Measurements from ENCODE around the gene TMEM132D. TPM values are rescaled to one million over a fixed set of nuclear protein-coding genes. Genes with fewer than 3 reads are reported as not detected.

TMEM132D gene
- total and polyA plus RNA-seq, 4 experiments from 2014 or later, result not detected

- no peak overlapping the region for H3K27ac Mint-ChIP-seq
- Histone ChIP-seq H3K9me3 (ENCODE audit: control insufficient read depth in 1 of 2, low read length in 2 of 2) (no peaks in the 10 kb centered on the region), H3K4me3 (ENCODE audit: low read length in 2 of 2) (no peak overlapping the region), H3K4me1 (ENCODE audit: insufficient read depth, low read length) (no peaks in the 10 kb centered on the region), H3K27me3 (ENCODE audit: insufficient read depth, low read length) (no peaks in the 10 kb centered on the region), H3K27ac (ENCODE audit: low read depth, low read length) (no peak overlapping the region), H3K36me3 (ENCODE audit: insufficient read depth, low read length) (no peaks in the 10 kb centered on the region)
- DNase-seq, result no peak
- H3K9me3 Mint-ChIP-seq, result peaks cover 0 to 13% (median 5%) of the 10 kb centered on the region in 8 donors
- H3K4me3 Mint-ChIP-seq, result peak overlapping the region in 1 of 8 donors; percentile 8
- ChIA-PET POLR2A (ENCODE audit: partially characterized antibody) (no interaction called here), CTCF (ENCODE audit: partially characterized antibody) (no interaction called here)
- intact Hi-C loops (cut with micrococcal nuclease), result no loop called here
- no peaks in the 10 kb centered on the region for H3K36me3 Mint-ChIP-seq
- no peaks in the 10 kb centered on the region for H3K27me3 Mint-ChIP-seq
- no peaks in the 10 kb centered on the region for H3K4me1 Mint-ChIP-seq
Observed at GRCh38 chr12:129861951-129862350, 41.9 kb downstream of the TMEM132D start.

GRCh38 chr12:129854591-129854990, 49.2 kb downstream of the TMEM132D start:
- H3K36me3 Mint-ChIP-seq, result no peaks in the 10 kb centered on the region
- POLR2A ChIA-PET (ENCODE audit: partially characterized antibody), result no interaction called here
- no peak overlapping the region for H3K4me3 ChIP-seq (ENCODE audit: low read length in 2 of 2)

GRCh38 chr12:129851296-129851695, 52.5 kb downstream of the TMEM132D start:
- no peak overlapping the region for H3K4me3 ChIP-seq (ENCODE audit: low read length in 2 of 2)
- intact Hi-C loops (cut with micrococcal nuclease), result no loop called here
- Mint-ChIP-seq H3K4me3 (no peak overlapping the region), H3K9me3 (peaks cover 0 to 8% (median 3%) of the 10 kb centered on the region in 8 donors), H3K36me3 (no peaks in the 10 kb centered on the region), H3K4me1 (no peaks in the 10 kb centered on the region), H3K27me3 (no peaks in the 10 kb centered on the region), H3K27ac (no peak overlapping the region)
- H3K4me1 ChIP-seq (ENCODE audit: insufficient read depth, low read length), result no peaks in the 10 kb centered on the region
- no peaks in the 10 kb centered on the region for H3K9me3 ChIP-seq (ENCODE audit: control insufficient read depth in 1 of 2, low read length in 2 of 2)
- ChIA-PET CTCF (ENCODE audit: partially characterized antibody) (interaction anchor here (1.2 kb wide), 1 partner anchor 12 kb away, joined by 3 read pairs; no protein-coding TSS in a partner anchor), POLR2A (ENCODE audit: partially characterized antibody) (no interaction called here)
- H3K36me3 ChIP-seq (ENCODE audit: insufficient read depth, low read length), result no peaks in the 10 kb centered on the region
- DNase-seq, result no peak
- no peak overlapping the region for H3K27ac ChIP-seq (ENCODE audit: low read depth, low read length)
- H3K27me3 ChIP-seq (ENCODE audit: insufficient read depth, low read length), result no peaks in the 10 kb centered on the region

More at GRCh38 chr12:129854591-129854990, 49.2 kb downstream of the TMEM132D start:
- Mint-ChIP-seq H3K4me1 (no peaks in the 10 kb centered on the region), H3K9me3 (peaks cover 0 to 5% (median 3%) of the 10 kb centered on the region in 8 donors), H3K4me3 (no peak overlapping the region), H3K27ac (no peak overlapping the region), H3K27me3 (no peaks in the 10 kb centered on the region)
- CTCF ChIA-PET (ENCODE audit: partially characterized antibody), result no interaction called here
- intact Hi-C loops (cut with micrococcal nuclease), result no loop called here
- Histone ChIP-seq H3K9me3 (ENCODE audit: control insufficient read depth in 1 of 2, low read length in 2 of 2) (no peaks in the 10 kb centered on the region), H3K36me3 (ENCODE audit: insufficient read depth, low read length) (no peaks in the 10 kb centered on the region), H3K4me1 (ENCODE audit: insufficient read depth, low read length) (no peaks in the 10 kb centered on the region), H3K27ac (ENCODE audit: low read depth, low read length) (no peak overlapping the region), H3K27me3 (ENCODE audit: insufficient read depth, low read length) (no peaks in the 10 kb centered on the region)
- DNase-seq, result no peak

DNA sequence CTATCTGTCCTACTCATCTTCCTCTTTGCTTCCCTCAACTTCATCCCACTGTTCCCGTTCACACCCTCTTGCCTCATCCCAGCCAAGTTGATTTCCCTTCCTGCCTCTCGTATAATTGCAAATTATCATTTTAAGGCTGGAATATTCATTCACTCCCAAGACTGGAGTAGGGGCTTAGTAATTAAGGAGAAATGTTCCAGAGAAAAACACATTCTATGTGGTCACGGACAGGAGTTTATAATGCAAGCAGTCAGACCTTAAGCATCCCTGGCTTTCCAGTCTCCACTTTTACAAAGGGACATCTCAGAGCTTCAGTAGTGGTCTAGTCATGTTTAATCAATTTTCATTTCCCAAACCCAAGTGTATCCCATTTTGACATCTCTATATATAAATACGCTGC, 54.9 kb downstream of the TMEM132D start:
- Mint-ChIP-seq H3K27me3 (no peaks in the 10 kb centered on the region), H3K4me1 (no peaks in the 10 kb centered on the region), H3K36me3 (no peaks in the 10 kb centered on the region), H3K4me3 (no peak overlapping the region), H3K27ac (no peak overlapping the region), H3K9me3 (peaks cover 0 to 5% (median 3%) of the 10 kb centered on the region in 8 donors)
- H3K27me3 ChIP-seq (ENCODE audit: insufficient read depth, low read length), result no peaks in the 10 kb centered on the region
- no peak for DNase-seq
- no peaks in the 10 kb centered on the region for H3K9me3 ChIP-seq (ENCODE audit: control insufficient read depth in 1 of 2, low read length in 2 of 2)
- intact Hi-C loops (cut with micrococcal nuclease), result no loop called here
- ChIA-PET POLR2A (ENCODE audit: partially characterized antibody) (no interaction called here), CTCF (ENCODE audit: partially characterized antibody) (no interaction called here)
- no peak overlapping the region for H3K27ac ChIP-seq (ENCODE audit: low read depth, low read length)
- no peaks in the 10 kb centered on the region for H3K4me1 ChIP-seq (ENCODE audit: insufficient read depth, low read length)
- H3K36me3 ChIP-seq (ENCODE audit: insufficient read depth, low read length), result no peaks in the 10 kb centered on the region
- H3K4me3 ChIP-seq (ENCODE audit: low read length in 2 of 2), result no peak overlapping the region

DNA sequence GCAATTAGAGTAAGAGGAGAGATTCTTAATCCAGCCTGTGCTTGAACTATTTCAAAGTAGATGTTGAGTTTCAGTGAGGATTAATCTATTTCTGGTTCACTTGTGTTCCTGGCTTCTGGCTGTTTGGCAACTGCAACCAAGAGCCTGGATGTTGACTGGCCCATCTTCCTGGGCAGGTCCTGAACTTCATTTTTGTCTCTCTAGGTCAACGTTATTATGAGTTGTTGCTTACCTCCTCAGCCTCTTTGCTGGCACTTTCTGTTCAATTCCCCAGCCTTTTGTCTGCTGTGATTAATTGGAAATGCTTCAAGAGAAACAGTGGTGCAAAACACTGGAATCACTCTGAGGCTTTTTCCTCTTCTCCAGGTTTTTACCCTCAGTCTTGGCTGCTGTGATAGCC, 56.8 kb downstream of the TMEM132D start:
- Mint-ChIP-seq H3K27me3 (no peaks in the 10 kb centered on the region), H3K4me3 (no peak overlapping the region), H3K27ac (no peak overlapping the region), H3K4me1 (no peaks in the 10 kb centered on the region), H3K36me3 (no peaks in the 10 kb centered on the region), H3K9me3 (peaks cover 0 to 7% (median 0%) of the 10 kb centered on the region in 8 donors)
- H3K36me3 ChIP-seq (ENCODE audit: insufficient read depth, low read length), result no peaks in the 10 kb centered on the region
- ChIA-PET POLR2A (ENCODE audit: partially characterized antibody) (no interaction called here), CTCF (ENCODE audit: partially characterized antibody) (no interaction called here)
- no peaks in the 10 kb centered on the region for H3K27me3 ChIP-seq (ENCODE audit: insufficient read depth, low read length)
- DNase-seq, result no peak
- H3K4me1 ChIP-seq (ENCODE audit: insufficient read depth, low read length), result no peaks in the 10 kb centered on the region
- intact Hi-C loops (cut with micrococcal nuclease), result no loop called here
- H3K9me3 ChIP-seq (ENCODE audit: control insufficient read depth in 1 of 2, low read length in 2 of 2), result no peaks in the 10 kb centered on the region
- no peak overlapping the region for H3K27ac ChIP-seq (ENCODE audit: low read depth, low read length)
- no peak overlapping the region for H3K4me3 ChIP-seq (ENCODE audit: low read length in 2 of 2)

DNA sequence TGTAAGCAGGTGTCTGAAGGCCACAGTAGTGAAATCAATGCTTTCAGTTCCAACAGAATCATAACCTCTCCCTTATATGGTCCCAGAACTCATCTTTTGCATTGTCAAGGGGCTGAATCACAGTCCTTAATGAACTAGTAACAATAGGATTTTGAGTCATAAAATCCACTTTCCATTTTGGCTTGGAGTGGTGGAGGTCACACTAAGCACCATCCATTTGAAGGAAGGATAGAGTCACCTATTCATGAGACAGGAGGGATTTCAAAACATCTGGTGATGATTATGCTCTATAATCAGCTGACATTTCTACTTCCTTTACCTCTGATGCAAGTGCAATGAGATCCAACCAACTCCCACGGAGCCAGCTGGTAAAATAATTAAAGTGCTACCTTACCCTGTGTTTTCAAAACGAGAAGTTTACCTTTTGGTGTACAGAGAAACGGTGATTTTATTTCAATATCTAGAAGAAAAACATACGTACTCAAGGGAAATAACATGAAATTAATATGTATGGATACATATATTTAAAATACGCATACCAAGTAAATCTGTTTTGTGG, 59.1 kb downstream of the TMEM132D start:
- Histone ChIP-seq H3K36me3 (ENCODE audit: insufficient read depth, low read length) (no peaks in the 10 kb centered on the region), H3K9me3 (ENCODE audit: control insufficient read depth in 1 of 2, low read length in 2 of 2) (no peaks in the 10 kb centered on the region), H3K27ac (ENCODE audit: low read depth, low read length) (no peak overlapping the region), H3K27me3 (ENCODE audit: insufficient read depth, low read length) (no peaks in the 10 kb centered on the region), H3K4me1 (ENCODE audit: insufficient read depth, low read length) (no peaks in the 10 kb centered on the region), H3K4me3 (ENCODE audit: low read length in 2 of 2) (no peak overlapping the region)
- CTCF ChIA-PET (ENCODE audit: partially characterized antibody), result no interaction called here
- Mint-ChIP-seq H3K4me1 (no peaks in the 10 kb centered on the region), H3K9me3 (peaks cover 0 to 5% (median 0%) of the 10 kb centered on the region in 8 donors), H3K27ac (no peak overlapping the region), H3K4me3 (no peak overlapping the region), H3K27me3 (no peaks in the 10 kb centered on the region), H3K36me3 (no peaks in the 10 kb centered on the region)
- DNase-seq, result no peak
- POLR2A ChIA-PET (ENCODE audit: partially characterized antibody), result no interaction called here
- intact Hi-C loops (cut with micrococcal nuclease), result no loop called here

- ChIA-PET POLR2A (ENCODE audit: partially characterized antibody) (no interaction called here), CTCF (ENCODE audit: partially characterized antibody) (no interaction called here)
- no peak for DNase-seq
- H3K27ac Mint-ChIP-seq, result peak overlapping the region in 1 of 7 donors; percentile 27
- no peak overlapping the region for H3K4me3 Mint-ChIP-seq
- Histone ChIP-seq H3K4me1 (ENCODE audit: insufficient read depth, low read length) (no peaks in the 10 kb centered on the region), H3K4me3 (ENCODE audit: low read length in 2 of 2) (no peak overlapping the region), H3K9me3 (ENCODE audit: control insufficient read depth in 1 of 2, low read length in 2 of 2) (no peaks in the 10 kb centered on the region), H3K27me3 (ENCODE audit: insufficient read depth, low read length) (no peaks in the 10 kb centered on the region), H3K36me3 (ENCODE audit: insufficient read depth, low read length) (no peaks in the 10 kb centered on the region), H3K27ac (ENCODE audit: low read depth, low read length) (no peak overlapping the region)
- peaks cover 0 to 4% (median 0%) of the 10 kb centered on the region in 8 donors for H3K9me3 Mint-ChIP-seq
- intact Hi-C loops (cut with micrococcal nuclease), result no loop called here
- H3K36me3 Mint-ChIP-seq, result no peaks in the 10 kb centered on the region
- no peaks in the 10 kb centered on the region for H3K4me1 Mint-ChIP-seq
- H3K27me3 Mint-ChIP-seq, result no peaks in the 10 kb centered on the region
Observed at GRCh38 chr12:129841251-129841650, 62.6 kb downstream of the TMEM132D start.

Data from CD4-positive, alpha-beta memory T cell (primary cell).